OCI-LY3 (cell line): ENCODE results near the gene VGLL4.

Source experiments
- EZH2phosphoT487 ChIP-seq: fragments of 200-600 bp; shearing (Covaris generic); IDR thresholded peaks from 2 replicates; pipeline ENCODE4 v1.6.1; 2018; ENCODE audit warnings: antibody characterized with exemption, mixed run types, low read depth
- TF ChIP-seq, protein P1 (sequence below): fragments of 200-600, 300-600 bp; sonication (generic); IDR thresholded peaks from 2 replicates; pipeline ENCODE4 v1.5.1; 2014; ENCODE audit warnings: antibody characterized with exemption, low read length, low read depth

DNA sequence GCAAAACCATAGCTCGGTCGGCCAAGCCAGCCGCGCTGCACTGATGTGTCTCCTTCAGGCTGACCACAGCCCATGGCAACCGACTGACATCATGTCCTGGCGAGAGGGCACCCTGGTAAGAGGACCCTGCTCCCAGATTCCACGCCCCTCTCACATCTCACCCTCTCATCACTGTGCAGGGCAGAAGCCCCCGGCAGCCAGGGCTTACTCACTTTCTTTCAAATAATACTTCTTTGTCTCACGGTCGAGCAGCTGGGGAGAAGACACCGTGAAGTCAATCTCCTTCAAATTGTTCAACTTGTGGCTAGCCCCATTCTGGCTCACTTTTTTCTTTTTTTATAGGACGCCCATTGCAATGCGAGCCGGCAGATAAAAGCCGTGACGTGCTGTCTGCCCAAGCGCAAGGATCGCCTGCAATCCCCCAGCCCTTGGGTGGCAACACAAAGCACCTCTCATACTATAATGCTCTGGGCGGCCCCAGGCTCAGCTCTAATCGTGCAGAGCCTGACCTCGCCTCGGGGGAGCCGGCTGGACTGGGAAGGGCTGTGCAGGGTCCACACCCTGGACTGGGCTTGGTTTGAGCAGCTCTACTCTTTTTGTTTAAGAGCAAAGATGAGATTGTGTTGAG is 33.6 kb downstream of the VGLL4 start:
- TF ChIP-seq, protein P1, sequence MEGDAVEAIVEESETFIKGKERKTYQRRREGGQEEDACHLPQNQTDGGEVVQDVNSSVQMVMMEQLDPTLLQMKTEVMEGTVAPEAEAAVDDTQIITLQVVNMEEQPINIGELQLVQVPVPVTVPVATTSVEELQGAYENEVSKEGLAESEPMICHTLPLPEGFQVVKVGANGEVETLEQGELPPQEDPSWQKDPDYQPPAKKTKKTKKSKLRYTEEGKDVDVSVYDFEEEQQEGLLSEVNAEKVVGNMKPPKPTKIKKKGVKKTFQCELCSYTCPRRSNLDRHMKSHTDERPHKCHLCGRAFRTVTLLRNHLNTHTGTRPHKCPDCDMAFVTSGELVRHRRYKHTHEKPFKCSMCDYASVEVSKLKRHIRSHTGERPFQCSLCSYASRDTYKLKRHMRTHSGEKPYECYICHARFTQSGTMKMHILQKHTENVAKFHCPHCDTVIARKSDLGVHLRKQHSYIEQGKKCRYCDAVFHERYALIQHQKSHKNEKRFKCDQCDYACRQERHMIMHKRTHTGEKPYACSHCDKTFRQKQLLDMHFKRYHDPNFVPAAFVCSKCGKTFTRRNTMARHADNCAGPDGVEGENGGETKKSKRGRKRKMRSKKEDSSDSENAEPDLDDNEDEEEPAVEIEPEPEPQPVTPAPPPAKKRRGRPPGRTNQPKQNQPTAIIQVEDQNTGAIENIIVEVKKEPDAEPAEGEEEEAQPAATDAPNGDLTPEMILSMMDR = no peak
- TF ChIP-seq EZH2phosphoT487 = no peak
